HepG2 (cell line): ENCODE measurements around the gene TBC1D14. TPM values are rescaled to one million over a fixed set of nuclear protein-coding genes. Genes with fewer than 3 reads are reported as not detected.
A peak's percentile ranks its signal among the peaks of the same experiment; 100 is the strongest.

Experiments used
- DNMT1 ChIP-seq: sonication (generic); formaldehyde crosslinking; IDR thresholded peaks from 2 replicates; pipeline ENCODE4 v1.5.1; 2020; ENCODE audit warnings: mild to moderate bottlenecking, missing genetic modification reagents
- HOXA9 ChIP-seq: sonication (generic); formaldehyde crosslinking; IDR thresholded peaks from 2 replicates; pipeline ENCODE4 v1.8.1; 2022; ENCODE audit warnings: missing genetic modification reagents, mild to moderate bottlenecking, moderate library complexity, borderline replicate concordance
- KLF16 ChIP-seq, 2 experiments: sonication (generic) in 1 of 2; formaldehyde crosslinking in 1 of 2; IDR thresholded peaks; 2 replicates each; pipeline versions ENCODE4 v1.6.1 to v1.8.0; 2016 to 2023; ENCODE audit warnings: missing genetic modification reagents in 2 of 2, missing compliant biosample characterization in 1 of 2
- KMT2B ChIP-seq: IDR thresholded peaks from 2 replicates; pipeline ENCODE4 v1.6.1; 2016; ENCODE audit warnings: missing genetic modification reagents, missing compliant biosample characterization
- PLRG1 ChIP-seq: fragments of 450-650 bp; conservative IDR thresholded peaks from 2 replicates; pipeline ENCODE4 v1.6.1; 2016
- REXO4 ChIP-seq: sonication (generic); formaldehyde crosslinking; IDR thresholded peaks from 2 replicates; pipeline ENCODE4 v1.8.0; 2022; ENCODE audit warnings: missing genetic modification reagents, mild to moderate bottlenecking, borderline replicate concordance
- RFXANK ChIP-seq: IDR thresholded peaks from 2 replicates; pipeline ENCODE4 v1.6.1; 2016
- SP5 ChIP-seq: IDR thresholded peaks from 2 replicates; pipeline ENCODE4 v1.6.1; 2016; ENCODE audit warnings: low read depth, borderline replicate concordance
- SRSF9 ChIP-seq: fragments of 200-400 bp; formaldehyde crosslinking; IDR thresholded peaks from 2 replicates; pipeline ENCODE4 v1.6.1; 2018; ENCODE audit warnings: borderline replicate concordance, mild to moderate bottlenecking, low read depth, low read length; ENCODE audit not compliant: insufficient read depth, poor library complexity, severe bottlenecking
- ZNF3 ChIP-seq: IDR thresholded peaks from 2 replicates; pipeline ENCODE4 v1.7.0; 2017; ENCODE audit warnings: inconsistent platforms
- ZNF33A ChIP-seq: sonication (generic); formaldehyde crosslinking; IDR thresholded peaks from 2 replicates; pipeline ENCODE4 v1.5.1; 2020; ENCODE audit warnings: missing genetic modification reagents, mild to moderate bottlenecking, moderate library complexity, borderline replicate concordance
- ZNF33B ChIP-seq: sonication (generic); formaldehyde crosslinking; IDR thresholded peaks from 2 replicates; pipeline ENCODE4 v1.5.1; 2020; ENCODE audit warnings: mild to moderate bottlenecking, missing genetic modification reagents
- ZNF367 ChIP-seq: sonication (generic); formaldehyde crosslinking; IDR thresholded peaks from 2 replicates; pipeline ENCODE4 v1.4.0; 2020; ENCODE audit warnings: missing genetic modification reagents, borderline replicate concordance
- ZNF557 ChIP-seq: sonication (generic); formaldehyde crosslinking; IDR thresholded peaks from 2 replicates; pipeline ENCODE4 v1.4.0; 2020; ENCODE audit warnings: missing genetic modification reagents
- polyA plus RNA-seq, 8 experiments: library from polyadenylated mRNA; depleted of rRNA in 3 of 8; stranded (reverse) in 7 of 8; unstranded in 1 of 8; fragments of >200 nt; fragmentation: Illumina TruSeq in 4 of 8; extraction: Trizol in 4 of 8; gene quantifications; 2 replicates each; pipeline versions ENCODE4 v1.2.1 to v1.2.3, GENCODE V29; 2011 to 2016; ENCODE audit warnings: low read depth in 4 of 8, missing spikeins in 1 of 8, mixed read lengths in 1 of 8; ENCODE audit not compliant: insufficient read depth in 1 of 8
- total RNA-seq, 5 experiments: library from RNA; depleted of rRNA; stranded (reverse); fragments of >200 nt; fragmentation: Illumina TruSeq; extraction: Trizol; gene quantifications; 2 replicates each; pipeline ENCODE4 v1.2.3, GENCODE V29; 2016; ENCODE audit warnings: low read depth in 1 of 5
- TF ChIP-seq, protein P1 (sequence below): sonication (generic); formaldehyde crosslinking; IDR thresholded peaks from 2 replicates; pipeline ENCODE4 v1.5.0; 2020; ENCODE audit warnings: mild to moderate bottlenecking, missing genetic modification reagents, borderline replicate concordance
- TF ChIP-seq, protein P2 (sequence below): sonication (generic); formaldehyde crosslinking; IDR thresholded peaks from 2 replicates; pipeline ENCODE4 v1.4.0; 2020; ENCODE audit warnings: mild to moderate bottlenecking, missing genetic modification reagents
- TF ChIP-seq, protein P3 (sequence below): sonication (generic); formaldehyde crosslinking; IDR thresholded peaks from 2 replicates; pipeline ENCODE4 v1.5.1; 2020; ENCODE audit warnings: mild to moderate bottlenecking, moderate library complexity, missing genetic modification reagents
- TF ChIP-seq, protein P4 (sequence below): sonication (generic); formaldehyde crosslinking; IDR thresholded peaks from 2 replicates; pipeline ENCODE4 v1.4.0; 2020; ENCODE audit warnings: low read depth, mild to moderate bottlenecking, missing genetic modification reagents

Gene TBC1D14
- total and polyA plus RNA-seq, 2 of the 13 experiments (the other 11 are each of a cell fraction or from before 2014, with no cell fraction given), result 29.5 to 46.5 TPM

DNA sequence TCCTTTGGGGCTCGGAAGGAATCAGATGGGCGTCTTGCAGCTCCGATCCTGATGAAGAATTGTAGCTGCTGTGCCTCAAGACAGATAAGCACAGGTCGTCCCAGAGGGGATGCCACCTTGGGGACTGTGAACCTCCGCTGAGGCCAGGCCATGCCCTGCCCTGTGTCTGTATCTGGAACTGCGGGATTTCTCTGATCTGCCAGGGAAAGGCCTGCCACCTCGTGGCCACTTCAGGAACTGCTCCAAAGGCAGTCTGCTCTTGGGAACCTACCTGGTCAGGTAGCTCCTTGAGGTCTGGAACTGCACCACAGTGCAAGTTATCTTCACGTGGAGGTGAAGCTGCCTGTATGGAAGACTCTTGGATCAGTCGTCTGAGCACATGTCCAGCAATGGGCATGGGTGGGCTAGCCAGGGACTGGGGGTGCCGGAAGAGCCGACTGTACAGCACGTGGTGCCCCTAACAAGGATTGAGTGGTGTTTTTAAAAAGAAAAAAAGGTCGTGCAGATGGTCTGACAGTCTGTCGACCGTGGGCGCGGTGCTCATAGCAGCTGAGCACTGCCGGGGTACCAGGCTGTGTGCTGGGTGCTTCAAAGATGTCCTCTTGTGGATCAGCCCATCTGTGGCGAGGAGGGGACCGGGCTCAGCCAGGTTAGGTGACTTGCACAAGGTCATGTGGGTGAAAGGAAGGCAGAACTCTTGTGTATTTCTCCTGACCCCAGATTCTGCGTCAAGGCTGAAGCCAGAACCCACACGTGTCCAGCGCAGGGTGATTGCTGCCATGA lies 161.3 kb downstream of the TBC1D14 start (continued):
- TF ChIP-seq, protein P1, sequence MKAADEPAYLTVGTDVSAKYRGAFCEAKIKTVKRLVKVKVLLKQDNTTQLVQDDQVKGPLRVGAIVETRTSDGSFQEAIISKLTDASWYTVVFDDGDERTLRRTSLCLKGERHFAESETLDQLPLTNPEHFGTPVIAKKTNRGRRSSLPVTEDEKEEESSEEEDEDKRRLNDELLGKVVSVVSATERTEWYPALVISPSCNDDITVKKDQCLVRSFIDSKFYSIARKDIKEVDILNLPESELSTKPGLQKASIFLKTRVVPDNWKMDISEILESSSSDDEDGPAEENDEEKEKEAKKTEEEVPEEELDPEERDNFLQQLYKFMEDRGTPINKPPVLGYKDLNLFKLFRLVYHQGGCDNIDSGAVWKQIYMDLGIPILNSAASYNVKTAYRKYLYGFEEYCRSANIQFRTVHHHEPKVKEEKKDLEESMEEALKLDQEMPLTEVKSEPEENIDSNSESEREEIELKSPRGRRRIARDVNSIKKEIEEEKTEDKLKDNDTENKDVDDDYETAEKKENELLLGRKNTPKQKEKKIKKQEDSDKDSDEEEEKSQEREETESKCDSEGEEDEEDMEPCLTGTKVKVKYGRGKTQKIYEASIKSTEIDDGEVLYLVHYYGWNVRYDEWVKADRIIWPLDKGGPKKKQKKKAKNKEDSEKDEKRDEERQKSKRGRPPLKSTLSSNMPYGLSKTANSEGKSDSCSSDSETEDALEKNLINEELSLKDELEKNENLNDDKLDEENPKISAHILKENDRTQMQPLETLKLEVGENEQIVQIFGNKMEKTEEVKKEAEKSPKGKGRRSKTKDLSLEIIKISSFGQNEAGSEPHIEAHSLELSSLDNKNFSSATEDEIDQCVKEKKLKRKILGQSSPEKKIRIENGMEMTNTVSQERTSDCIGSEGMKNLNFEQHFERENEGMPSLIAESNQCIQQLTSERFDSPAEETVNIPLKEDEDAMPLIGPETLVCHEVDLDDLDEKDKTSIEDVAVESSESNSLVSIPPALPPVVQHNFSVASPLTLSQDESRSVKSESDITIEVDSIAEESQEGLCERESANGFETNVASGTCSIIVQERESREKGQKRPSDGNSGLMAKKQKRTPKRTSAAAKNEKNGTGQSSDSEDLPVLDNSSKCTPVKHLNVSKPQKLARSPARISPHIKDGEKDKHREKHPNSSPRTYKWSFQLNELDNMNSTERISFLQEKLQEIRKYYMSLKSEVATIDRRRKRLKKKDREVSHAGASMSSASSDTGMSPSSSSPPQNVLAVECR, result peak; percentile 37; the same call in 1 of the 2 replicates
- TF ChIP-seq PLRG1 (no peak), ZNF3 (CRISPR knock-in tag) (no peak), SP5 (no peak), ZNF367 (CRISPR knock-in tag) (no peak), ZNF557 (CRISPR knock-in tag) (no peak), KLF16 (CRISPR knock-in tag; IDR thresholded peaks at IDR 0.05) (peak in 1 of 2 experiments; percentile 51; a peak in 1 of 4 replicates), RFXANK (CRISPR knock-in tag) (no peak), HOXA9 (CRISPR knock-in tag) (no peak), ZNF33B (no peak), SRSF9 (no peak), ZNF33A (no peak), DNMT1 (CRISPR knock-in tag) (no peak), REXO4 (CRISPR knock-in tag) (no peak), KMT2B (no peak)
- TF ChIP-seq, protein P2, sequence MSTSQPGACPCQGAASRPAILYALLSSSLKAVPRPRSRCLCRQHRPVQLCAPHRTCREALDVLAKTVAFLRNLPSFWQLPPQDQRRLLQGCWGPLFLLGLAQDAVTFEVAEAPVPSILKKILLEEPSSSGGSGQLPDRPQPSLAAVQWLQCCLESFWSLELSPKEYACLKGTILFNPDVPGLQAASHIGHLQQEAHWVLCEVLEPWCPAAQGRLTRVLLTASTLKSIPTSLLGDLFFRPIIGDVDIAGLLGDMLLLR (CRISPR knock-in tag), result peak; percentile 56; the same call in 1 of the 2 replicates
- TF ChIP-seq, protein P3, sequence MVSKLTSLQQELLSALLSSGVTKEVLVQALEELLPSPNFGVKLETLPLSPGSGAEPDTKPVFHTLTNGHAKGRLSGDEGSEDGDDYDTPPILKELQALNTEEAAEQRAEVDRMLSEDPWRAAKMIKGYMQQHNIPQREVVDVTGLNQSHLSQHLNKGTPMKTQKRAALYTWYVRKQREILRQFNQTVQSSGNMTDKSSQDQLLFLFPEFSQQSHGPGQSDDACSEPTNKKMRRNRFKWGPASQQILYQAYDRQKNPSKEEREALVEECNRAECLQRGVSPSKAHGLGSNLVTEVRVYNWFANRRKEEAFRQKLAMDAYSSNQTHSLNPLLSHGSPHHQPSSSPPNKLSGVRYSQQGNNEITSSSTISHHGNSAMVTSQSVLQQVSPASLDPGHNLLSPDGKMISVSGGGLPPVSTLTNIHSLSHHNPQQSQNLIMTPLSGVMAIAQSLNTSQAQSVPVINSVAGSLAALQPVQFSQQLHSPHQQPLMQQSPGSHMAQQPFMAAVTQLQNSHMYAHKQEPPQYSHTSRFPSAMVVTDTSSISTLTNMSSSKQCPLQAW, result peak; percentile 64
- TF ChIP-seq, protein P4, sequence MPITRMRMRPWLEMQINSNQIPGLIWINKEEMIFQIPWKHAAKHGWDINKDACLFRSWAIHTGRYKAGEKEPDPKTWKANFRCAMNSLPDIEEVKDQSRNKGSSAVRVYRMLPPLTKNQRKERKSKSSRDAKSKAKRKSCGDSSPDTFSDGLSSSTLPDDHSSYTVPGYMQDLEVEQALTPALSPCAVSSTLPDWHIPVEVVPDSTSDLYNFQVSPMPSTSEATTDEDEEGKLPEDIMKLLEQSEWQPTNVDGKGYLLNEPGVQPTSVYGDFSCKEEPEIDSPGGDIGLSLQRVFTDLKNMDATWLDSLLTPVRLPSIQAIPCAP (CRISPR knock-in tag), result no peak
